ENCODE measurements around the gene RANGAP1. TPM values are rescaled to one million over a fixed set of nuclear protein-coding genes. Genes with fewer than 3 reads are reported as not detected.

RANGAP1 gene
- total and polyA plus RNA-seq, 2 of the 13 experiments (the other 11 are each of a cell fraction or from before 2014, with no cell fraction given): 51.8 to 83.9 TPM

- in situ Hi-C loops (cut with HindIII; ENCODE audit: extremely low pct_ligation_motif_present, low pct_unique_long_range_greater_than_20kb) (no loop called here), intact Hi-C loops (cut with micrococcal nuclease; ENCODE audit: unreplicated experiment) (no loop called here)
- ChIA-PET CTCF (ENCODE audit: low intra/inter-chr PET ratio, low total read pairs) (no interaction called here), POLR2A (no interaction called here)
- Histone ChIP-seq H3K9ac (ENCODE audit: insufficient read depth, low read depth, low read length) (no peak overlapping the region), H3K4me2 (ENCODE audit: low read depth, low read length) (no peak overlapping the region), H3K79me2 (ENCODE audit: insufficient read depth, low read length) (no peaks in the 10 kb centered on the region), H3K27ac (ENCODE audit: extremely low read length, insufficient read depth, low read length) (no peak overlapping the region), H4K20me1 (ENCODE audit: insufficient read depth, low read length) (no peaks in the 10 kb centered on the region), H3K4me1 (ENCODE audit: insufficient read depth, low read length) (no peaks in the 10 kb centered on the region), H3K9me3 (ENCODE audit: low read length) (no peaks in the 10 kb centered on the region), H3K27me3 (ENCODE audit: control insufficient read depth in 1 of 2, insufficient read depth in 2 of 2, low read length in 2 of 2) (no peaks in the 10 kb centered on the region), H2AFZ (ENCODE audit: low read length) (no peak overlapping the region), H3K36me3 (replicated peaks in 1 of 2; ENCODE audit: control insufficient read depth in 1 of 2, insufficient read depth in 2 of 2, low read length in 2 of 2) (peaks cover 49 to 86% of the 10 kb centered on the region in 2 experiments), H3K4me3 (replicated peaks in 1 of 3; ENCODE audit: insufficient read depth in 1 of 3, low read depth in 2 of 3, low read length in 3 of 3) (no peak overlapping the region)
- DNase-seq (ENCODE audit: low spot score): no peak
- no TSS peak for BruUV-seq (replicated peaks)
- no peak for ATAC-seq
- no peak for TF ChIP-seq POGK (CRISPR knock-in tag; conservative IDR thresholded peaks at IDR 0.05)
- FAIRE-seq: no peak
- 100% methylated on average over 8 of the region's 15 CpGs for WGBS (ENCODE audit: low lambda C conversion rate)
These were observed 21.5 kb downstream of the RANGAP1 start for GRCh38 chr22:41264408-41264941.

GRCh38 chr22:41263704-41264103 is 22.3 kb downstream of the RANGAP1 start:
- Histone ChIP-seq H3K9ac (ENCODE audit: insufficient read depth, low read depth, low read length) (no peak overlapping the region), H3K4me2 (ENCODE audit: low read depth, low read length) (no peak overlapping the region), H2AFZ (ENCODE audit: low read length) (no peak overlapping the region), H4K20me1 (ENCODE audit: insufficient read depth, low read length) (no peaks in the 10 kb centered on the region), H3K27ac (ENCODE audit: extremely low read length, insufficient read depth, low read length) (no peak overlapping the region), H3K36me3 (replicated peaks in 1 of 2; ENCODE audit: control insufficient read depth in 1 of 2, insufficient read depth in 2 of 2, low read length in 2 of 2) (peaks cover 52 to 83% of the 10 kb centered on the region in 2 experiments), H3K27me3 (ENCODE audit: control insufficient read depth in 1 of 2, insufficient read depth in 2 of 2, low read length in 2 of 2) (no peaks in the 10 kb centered on the region), H3K9me3 (ENCODE audit: low read length) (no peaks in the 10 kb centered on the region), H3K4me3 (replicated peaks in 1 of 3; ENCODE audit: insufficient read depth in 1 of 3, low read depth in 2 of 3, low read length in 3 of 3) (no peak overlapping the region), H3K79me2 (ENCODE audit: insufficient read depth, low read length) (no peaks in the 10 kb centered on the region), H3K4me1 (ENCODE audit: insufficient read depth, low read length) (no peaks in the 10 kb centered on the region)
- ChIA-PET POLR2A (interaction anchor here (0.9 kb wide), 1 partner anchor 45 kb away, joined by 3 read pairs; no protein-coding TSS in a partner anchor), CTCF (ENCODE audit: low intra/inter-chr PET ratio, low total read pairs) (no interaction called here)
- BruUV-seq (replicated peaks): no TSS peak
- in situ Hi-C loops (cut with HindIII; ENCODE audit: extremely low pct_ligation_motif_present, low pct_unique_long_range_greater_than_20kb): no loop called here
- DNase-seq (ENCODE audit: low spot score) (no peak), FAIRE-seq (no peak), ATAC-seq (no peak)
- intact Hi-C loops (cut with micrococcal nuclease; ENCODE audit: unreplicated experiment): no loop called here
- no peak for TF ChIP-seq ZNF207 (IDR thresholded peaks at IDR 0.05; ENCODE audit: borderline replicate concordance)
- no peak for TF ChIP-seq TEAD2 (CRISPR knock-in tag; IDR thresholded peaks at IDR 0.05)
- no peak for TF ChIP-seq KDM3A (CRISPR knock-in tag; IDR thresholded peaks at IDR 0.05; ENCODE audit: low read depth)
- WGBS (ENCODE audit: low lambda C conversion rate): 94% methylated on average over 2 of the region's 2 CpGs
